Activated gamma-delta T cell (primary cell): ENCODE results near the gene ZSWIM6.

Experiments used
- DNase-seq: peaks from one replicate; lab custom pipeline; 2025; lab: John Stamatoyannopoulos, UW

The ZSWIM6 gene

DNA sequence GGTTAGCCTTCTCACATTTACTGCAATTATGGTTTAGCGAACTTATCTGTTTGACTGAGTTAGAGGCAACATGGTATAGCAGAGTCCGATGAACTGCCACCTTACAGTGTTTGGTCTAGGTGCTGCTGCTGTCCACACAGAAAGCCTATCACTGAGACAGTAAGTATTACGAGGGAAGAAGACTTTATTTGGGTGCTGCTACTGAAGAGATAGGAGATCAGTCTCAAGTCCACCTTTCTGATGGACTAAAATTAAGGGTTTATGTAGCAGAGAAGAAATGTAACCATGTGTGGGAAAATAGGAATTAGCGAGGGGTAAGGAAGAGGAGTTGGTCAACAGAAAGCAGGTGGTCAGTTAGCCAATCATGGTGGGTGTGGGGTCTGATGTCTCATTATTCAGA lies 109.7 kb downstream of the ZSWIM6 start:
- DNase-seq, result no peak

DNA sequence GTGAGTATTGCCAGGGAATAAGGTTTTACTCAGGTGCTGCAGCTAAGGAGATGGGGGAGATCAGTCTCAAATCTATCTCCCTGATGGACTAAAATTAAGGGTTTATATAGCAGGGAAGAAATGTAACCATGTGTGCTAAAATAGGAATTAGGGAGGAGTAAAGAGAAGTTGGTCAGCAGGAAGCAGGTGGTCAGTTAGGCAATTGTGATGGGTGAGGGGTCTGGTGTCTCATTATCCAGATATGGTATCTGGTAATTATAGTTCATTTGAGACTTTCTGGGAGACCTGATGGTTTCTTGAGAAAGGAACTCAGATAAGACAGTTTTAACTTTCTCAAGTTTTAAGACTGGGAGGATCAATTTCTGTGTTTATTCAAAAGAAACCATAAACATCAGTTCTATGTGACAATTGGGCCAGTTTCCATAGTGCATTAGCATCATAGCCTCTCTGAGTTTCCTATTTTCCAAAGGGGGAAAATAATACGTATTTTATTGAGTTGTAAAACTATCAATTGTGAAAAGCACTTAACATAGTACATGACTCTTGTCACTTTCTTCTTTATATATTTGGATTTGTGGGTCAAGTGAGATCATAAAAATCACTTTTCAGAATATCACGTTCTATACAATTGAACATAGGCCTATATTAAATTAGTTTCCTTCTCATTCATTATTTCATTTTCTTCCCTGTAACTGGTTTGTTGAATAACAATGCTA lies 115.9 kb downstream of the ZSWIM6 start:
- no peak for DNase-seq

DNA sequence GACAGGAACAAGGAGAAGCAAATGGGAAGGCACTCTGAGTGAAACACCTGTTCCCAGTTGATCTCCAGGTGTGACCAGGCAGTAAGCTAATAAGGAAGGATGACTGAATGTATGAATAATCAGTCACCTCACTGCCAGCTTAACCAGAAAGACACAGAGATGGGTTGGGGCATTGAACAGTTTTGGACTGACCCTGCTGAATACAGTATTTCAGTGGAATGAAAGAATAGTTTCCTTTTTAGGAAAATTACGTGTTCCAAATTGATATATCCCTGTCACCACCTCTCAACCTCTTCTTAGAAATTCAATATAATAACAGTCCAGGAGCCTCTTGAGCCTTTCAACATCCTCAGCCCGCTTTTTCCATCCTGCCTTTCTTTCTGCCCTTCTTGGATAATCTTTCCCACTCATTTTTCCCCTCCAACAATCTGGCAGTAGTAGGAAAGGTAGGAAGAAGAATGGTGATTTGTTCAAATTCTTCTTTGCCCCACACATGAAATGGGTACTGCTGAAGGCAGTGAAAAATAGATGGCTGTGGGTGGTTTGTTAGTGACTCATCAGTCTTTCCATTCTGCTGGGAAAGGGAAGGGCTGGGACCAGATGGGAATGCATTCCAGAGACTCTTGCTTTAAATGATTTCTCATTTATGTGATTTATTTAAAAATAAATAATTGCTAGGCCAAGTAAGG lies 117.9 kb downstream of the ZSWIM6 start:
- DNase-seq, result no peak

DNA sequence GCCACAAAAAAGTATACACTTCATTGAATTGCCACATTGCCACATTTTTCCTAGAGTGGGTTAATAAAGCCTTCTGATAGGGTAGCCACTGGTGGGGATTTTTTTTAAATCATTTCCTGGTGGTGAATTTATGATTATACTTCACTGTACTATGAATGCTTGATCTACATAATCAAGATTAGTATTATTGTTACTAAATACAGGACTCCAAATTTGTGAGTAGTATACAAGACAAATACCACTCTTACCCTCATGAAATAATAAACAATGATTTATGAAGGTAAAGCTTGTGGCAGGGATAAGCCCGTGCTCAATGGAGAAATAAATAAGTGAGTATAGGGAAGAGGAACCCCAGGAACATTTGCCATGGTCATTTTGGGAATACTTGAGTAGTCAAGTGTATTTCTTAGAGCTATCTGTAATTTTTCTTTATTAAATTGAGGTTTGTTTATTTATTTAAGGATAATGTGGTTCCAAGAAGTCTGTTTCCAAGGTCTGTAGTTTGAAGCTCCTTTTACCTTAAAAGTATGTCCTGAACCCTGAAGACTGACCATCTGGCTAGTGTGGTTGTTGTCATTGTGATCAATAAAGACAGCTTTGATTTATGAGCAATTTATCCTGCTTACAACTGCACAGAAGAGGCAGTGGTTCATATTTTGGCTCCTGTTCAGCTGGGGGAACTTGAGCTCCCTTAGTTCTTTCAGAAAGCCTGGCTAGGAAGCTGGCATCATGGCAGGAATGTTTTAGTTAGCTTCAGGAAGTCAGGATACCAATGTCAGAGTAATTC lies 118.6 kb downstream of the ZSWIM6 start:
- DNase-seq, result no peak

DNA sequence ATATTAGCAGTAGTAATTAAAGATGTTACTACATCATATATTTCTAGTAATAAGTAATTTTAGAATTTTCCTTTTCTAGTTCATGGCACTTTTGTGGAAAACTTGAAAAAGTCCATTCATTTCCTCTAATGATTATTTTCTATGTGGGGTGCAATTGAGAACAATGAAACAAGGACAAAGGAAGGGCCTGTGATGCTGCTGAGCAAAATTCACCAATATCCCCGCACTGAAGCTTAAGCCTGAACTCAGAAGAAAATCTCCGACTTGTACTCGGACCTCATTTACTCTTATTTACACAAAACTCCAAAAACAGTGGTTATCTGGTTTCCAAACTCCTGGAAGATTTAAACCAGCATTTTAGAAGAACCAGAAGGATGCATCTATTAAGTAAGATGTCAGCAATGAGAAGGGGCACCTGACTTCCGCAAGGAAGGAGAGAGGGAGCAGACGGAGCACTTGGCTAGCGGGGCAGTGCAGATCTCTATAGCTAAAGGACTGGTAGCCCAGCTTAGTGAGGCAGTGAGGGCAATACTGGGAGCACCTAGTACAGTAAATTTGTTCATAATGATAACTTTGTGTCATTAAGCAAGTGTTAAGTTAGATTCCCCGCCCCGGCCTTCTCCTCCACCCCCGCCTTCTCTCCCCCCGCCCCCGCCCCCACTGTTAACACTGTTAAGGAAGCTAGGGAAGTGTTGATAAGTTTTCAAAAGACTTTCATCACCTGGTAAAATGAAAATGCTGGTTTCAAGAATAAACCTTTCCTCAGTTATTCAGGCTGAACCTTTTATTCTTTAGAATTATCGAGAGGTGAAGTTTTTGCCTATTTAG lies 123.3 kb downstream of the ZSWIM6 start:
- DNase-seq, result no peak

DNA sequence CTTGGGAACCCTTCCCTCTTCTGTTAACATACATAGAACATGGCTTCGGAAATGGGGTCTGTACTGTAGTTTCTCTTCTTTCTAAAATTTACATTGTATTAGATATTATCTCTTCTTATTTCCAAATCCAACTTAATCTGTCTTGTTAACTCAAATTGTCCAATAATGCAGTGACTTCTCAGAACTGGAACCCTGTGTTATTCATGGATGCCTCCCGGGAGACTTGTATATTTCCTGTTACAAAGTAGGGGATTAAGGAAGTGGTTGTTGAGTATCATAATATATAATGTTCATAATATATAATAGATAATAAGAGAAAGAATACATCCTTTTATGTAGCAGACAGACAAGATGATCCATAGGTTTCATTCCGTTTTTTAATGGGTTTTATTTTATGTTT lies 128.4 kb downstream of the ZSWIM6 start:
- DNase-seq, result no peak

DNA sequence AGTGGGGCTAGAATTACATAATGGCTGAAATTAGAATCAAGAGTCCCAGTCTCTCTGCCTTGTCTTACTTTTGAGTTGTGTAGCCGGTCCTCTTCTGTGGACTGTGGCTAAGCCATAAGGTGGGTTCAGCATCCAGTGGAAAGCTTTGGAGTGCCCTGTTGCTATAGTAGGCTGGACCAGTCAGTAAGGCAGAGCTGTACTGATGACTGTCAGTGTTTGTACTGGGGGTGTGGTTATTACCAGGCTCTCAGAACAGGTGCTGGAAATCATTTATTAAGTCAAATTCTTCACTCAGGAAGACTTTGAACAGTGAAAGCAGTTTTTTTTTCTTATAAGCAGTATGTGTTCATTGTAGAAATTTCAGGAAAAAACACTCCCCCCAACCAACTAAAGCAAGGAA lies 129.4 kb downstream of the ZSWIM6 start:
- DNase-seq, result no peak

DNA sequence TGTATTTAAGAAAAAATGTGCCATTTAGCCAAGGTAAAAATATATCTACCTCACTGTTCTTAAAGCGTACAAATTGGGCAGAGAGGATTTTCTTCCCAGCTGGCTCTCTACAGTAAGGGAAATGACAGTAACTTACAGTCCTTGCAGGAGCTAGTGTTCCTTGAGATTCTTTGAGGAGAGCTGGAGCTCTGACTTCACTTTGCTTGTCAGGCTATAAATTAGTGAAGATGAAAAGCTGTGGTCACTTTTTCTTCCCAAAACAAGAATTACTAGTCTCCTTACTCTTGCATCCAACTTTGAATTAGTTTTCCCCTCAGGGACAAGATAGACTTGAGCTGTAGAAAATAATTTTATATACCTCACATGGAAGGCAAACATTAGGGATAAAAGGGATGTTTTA lies 129.9 kb downstream of the ZSWIM6 start:
- no peak for DNase-seq

DNA sequence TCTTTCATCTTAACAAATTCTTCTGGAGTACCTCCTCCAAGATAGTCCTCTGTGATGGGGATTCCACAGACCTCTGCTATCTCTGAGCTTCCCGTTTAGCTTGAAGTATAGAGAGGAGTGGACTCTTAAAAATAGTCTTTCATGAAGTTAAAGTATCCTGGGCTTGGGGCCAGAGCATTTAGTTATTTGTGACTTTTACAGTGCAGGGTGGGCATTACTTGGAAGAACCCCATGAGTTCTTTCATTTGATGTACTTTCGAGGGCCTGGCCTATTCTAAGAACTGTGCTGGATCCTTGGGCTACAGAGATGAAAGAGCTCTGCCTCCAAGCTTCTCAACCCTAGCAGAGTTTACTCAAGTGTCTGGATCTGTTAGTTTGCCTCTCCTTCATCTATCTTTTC lies 131.5 kb downstream of the ZSWIM6 start:
- DNase-seq, result no peak

DNA sequence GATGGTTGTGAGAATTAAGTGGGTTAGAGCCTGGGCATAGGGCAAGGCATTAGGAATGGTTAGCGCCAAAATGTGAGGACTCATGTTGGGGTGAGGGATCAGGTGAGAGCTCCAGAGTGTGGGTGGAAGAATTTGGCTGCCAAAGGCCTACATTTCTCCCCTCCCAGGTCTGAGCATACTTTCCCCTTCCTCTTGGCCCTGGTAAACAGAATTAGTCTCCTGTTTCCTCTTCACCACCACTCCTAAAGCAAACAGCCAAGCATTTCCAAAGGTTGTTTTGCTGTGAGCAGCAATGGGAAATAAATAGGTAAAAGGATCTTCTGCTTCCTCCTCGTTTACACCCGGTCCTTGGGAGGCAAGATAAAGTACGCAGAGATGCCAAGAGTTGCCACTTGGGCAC lies 132.5 kb downstream of the ZSWIM6 start:
- DNase-seq, result no peak

DNA sequence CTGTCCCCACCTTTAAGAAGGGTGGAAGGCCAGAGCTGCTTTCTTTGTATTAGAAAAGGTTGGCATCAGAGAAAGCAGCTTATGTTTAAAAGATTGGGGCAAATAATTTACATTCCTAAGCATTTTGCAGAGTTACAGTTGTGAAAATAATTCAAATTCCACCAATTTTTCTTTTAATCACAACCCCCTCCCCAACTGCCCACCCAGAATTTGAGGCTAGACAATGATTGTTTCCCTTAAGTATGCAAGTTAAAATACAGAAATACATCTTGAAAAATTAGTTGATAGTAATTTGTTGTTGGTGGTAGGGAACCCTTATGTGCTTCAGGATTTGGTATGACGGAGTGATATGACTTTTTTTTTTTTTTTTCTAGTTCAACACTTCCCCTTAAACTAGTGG lies 133.0 kb downstream of the ZSWIM6 start:
- no peak for DNase-seq

DNA sequence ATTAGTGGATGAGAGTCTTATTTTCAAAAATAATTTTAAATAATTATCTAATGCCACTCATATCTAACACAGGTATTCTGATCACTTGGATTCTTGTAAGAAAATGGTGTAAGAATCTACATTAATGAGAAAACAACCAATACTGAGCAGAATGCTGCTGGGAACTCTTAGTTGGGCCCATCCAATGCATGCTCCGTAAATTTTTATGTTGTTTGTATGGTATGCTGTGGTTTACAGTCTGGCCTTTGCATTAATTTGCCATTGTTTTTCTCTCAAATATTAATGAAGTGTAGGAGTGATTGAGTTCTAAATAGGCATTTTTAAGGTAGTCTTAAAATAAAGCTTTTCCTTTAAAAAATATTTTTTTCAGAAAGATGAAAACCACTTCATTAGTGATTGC lies 133.4 kb downstream of the ZSWIM6 start:
- DNase-seq, result no peak

DNA sequence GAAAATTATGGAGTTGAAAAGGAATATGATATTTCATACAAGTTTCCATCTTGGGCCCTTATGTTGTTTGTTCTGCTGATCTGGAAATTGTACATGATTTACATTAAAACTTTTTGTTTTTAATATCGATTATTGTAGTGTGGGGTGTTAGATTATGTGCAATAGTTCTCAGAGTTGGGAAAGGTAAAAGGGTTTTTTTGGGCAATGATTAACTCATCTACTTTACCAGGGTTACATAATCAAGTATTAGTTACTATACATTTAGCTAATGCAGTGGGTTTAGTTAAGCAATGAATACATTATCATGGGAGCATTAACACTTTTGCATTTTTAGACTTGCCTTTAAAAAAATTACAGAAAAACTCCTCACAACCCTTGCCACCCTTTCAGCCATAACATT lies 134.0 kb downstream of the ZSWIM6 start:
- no peak for DNase-seq

DNA sequence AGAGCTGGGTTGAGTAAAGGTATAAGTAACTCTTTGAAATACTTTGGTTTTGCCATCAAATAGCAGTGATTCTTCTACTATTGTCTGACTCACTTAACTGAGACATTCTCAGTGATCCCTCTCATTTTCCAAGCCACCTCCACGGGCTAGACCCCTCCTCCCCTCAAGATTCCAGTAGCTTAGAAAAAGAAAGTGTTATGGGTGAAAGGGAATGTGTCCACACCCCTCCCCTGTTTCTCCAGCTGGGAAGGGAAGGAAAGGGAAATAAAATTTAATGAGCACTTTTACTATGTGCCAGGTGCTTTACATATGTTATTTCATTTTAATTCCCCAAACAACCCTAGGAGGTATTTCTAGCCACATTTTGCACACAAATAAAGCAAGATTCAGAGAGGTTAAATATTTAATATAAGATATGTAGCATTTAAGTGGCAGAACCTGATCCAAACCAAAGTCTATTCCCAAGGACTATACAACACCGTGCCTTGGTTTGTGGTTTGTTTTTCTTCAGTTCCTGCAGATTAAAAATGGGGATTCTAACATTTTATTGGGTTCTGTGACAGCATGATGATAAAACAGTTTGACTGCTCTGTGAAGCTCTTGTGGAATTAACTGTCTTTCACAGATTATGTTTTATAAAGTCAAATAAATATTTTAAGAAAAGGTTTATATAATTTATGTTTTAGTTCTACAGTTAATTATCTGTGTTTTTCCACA lies 135.9 kb downstream of the ZSWIM6 start:
- no peak for DNase-seq

DNA sequence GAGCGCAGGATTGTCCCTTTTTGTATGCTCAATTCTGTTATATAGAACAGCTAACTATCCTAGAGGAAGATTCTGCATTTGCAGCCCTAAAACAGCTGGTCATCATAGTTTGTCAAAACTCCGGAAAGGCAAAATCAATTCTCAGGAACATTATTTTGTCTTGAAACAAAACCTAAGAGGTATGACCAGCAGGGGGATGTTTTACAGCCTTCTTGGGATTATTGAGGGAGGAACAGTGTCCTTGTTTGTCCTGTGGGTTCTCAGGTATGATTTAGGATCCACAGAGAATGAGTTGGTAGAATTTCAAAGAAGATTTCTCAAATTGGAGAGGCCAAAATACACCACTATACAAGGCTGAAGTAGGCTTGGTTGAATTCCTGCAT lies 136.4 kb downstream of the ZSWIM6 start:
- DNase-seq, result no peak

DNA sequence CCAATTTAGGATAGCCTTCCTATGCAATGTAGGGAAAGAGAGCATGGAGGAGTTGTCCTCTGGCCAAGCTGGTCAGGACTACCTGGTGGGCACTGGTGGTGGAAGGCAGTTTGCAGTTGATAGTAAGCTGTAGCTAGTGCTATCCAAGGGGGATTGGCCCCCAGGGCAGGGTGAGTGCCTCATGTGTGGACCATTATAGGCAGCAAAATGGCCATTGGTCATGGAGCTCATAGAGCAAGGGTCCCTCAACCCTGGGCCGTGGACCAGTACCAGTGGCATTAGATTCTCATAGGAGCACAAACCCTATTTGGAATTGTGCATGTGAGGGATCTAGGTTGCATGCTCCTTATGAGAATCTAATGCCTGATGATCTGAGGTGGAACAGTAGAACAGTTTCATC lies 139.3 kb downstream of the ZSWIM6 start:
- DNase-seq, result no peak

DNA sequence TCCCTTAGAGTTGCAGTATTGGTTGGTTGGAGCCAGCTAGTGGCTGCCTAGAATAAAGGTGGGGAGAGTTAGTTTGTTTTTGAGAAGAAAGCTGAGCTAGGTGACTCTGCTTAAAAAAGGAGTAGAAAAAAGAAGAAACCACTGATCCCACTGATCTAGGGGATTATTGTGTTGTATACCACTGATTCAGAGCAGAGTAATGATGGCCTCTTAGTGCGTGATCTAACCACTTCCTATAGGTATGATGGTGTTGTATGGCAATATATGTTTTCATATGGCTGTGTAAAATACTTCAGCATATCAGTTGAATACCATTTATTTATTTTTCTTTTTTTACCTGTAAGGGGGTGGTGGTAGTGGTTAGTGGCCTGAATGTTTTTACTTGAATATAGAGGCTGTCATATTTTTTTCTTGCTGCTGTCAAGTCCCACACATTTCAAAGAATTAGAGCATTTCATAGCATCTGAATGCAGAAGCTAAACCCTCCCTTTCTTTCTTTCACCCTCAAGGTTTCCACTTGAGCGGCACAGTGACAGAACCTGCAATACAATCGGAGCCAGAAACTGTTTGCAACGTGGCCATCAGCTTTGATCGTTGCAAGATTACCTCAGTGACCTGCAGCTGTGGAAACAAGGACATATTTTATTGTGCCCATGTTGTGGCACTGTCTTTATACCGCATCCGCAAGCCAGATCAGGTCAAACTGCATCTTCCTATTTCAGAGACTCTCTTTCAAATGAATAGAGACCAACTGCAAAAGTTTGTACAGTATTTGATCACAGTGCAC lies 140.3 kb downstream of the ZSWIM6 start:
- DNase-seq, result no peak

DNA sequence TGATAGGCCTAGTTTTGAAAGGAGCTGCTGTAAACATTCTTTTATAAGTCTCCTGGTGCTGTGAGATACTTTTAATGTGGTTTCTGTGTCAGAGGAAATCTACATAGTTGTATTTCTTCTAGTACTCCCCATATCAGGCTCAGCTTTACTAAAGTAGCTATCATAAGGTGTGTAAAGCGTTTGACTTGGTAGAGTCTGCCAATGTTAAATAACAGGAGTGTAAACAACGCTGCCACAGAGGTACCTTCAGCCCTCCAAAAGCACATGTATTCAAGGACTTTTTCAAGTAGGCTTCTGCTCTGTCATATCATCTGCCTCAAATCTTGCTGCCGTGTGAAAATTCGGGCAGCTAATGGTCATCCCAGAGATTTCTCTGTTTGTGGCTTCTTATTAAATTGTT lies 142.7 kb downstream of the ZSWIM6 start:
- DNase-seq, result no peak

DNA sequence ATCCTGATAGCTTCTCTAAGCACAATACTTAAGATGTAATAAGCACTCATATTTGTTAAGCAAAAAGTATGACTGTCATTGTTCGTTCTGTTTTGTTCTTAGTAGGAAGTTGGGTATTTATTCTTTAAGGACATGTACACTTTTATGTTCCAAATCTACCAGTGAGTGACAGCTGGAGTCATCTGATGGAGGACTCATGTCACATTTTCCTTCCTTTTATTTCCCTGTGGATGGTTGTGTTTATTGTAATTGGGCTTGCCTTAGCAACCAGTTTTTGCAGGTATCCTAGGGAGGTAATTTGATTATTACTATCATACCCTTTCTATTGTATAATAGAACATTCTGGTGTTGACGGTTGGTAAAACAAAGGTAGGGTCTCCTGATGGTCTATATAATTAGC lies 145.7 kb downstream of the ZSWIM6 start:
- no peak for DNase-seq

DNA sequence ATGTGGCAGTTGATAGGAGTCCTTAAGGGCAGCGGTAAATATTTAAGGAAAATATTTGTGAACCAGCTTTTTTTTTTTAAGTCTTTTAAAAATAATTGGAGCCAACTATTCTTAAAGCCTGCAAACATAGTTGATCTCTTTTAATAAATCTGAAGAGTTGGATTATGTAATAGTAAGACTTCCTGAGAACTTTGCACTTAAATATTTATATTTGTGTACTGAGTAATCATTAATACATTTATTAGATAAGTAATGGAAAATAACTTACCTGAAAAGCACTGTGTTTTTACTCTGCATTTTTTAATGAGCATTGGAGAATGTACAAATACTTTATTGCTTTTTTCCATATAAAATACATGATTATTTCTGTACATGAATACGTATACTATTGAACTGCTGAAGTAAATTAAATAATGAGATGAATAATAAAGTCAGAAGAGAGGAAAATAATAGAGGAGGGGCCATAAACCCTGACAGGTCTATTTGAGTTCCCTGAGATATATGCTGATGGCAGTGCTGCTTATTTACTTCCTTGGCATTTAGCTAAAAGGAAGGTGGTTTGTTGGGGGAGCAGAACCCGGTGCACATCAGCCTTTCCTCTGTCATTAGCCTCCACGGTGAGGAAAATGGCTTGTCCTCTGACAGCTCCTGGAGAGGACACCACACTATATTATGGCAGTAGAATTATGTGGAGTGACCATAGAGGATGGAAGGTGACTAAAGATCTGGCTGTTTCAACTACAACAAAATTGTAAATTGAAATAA lies 148.0 kb downstream of the ZSWIM6 start:
- DNase-seq, result no peak
